Panc1 (cell line): ENCODE results near the gene CNNM4. TPM values are rescaled to one million over a fixed set of nuclear protein-coding genes. Genes with fewer than 3 reads are reported as not detected.
A peak's percentile ranks its signal among the peaks of the same experiment; 100 is the strongest.

Experiments used
- ATAC-seq: fragments of 200-7000 bp; cut with Tn5 transposase; 2 replicates; pipeline ENCODE4 v1.9.1; 2020; ENCODE audit warnings: mild to moderate bottlenecking, moderate library complexity
- BruUV-seq: library from RNA; stranded (reverse); fragments of 400-500 nt; replicated peaks from 2 replicates; lab custom pipeline; 2021; lab: Mats Ljungman, UMichigan
- CTCF ChIA-PET: fragments of 300-600 bp; sonication (Branson Sonifier 250); formaldehyde crosslinking; loops from one replicate; lab custom pipeline; 2022; ENCODE audit warnings: antibody characterized with exemption; lab: Charles Lee
- POLR2A ChIA-PET: fragments of 300-600 bp; sonication (Branson Sonifier 250); formaldehyde crosslinking; loops from one replicate; lab custom pipeline; 2022; ENCODE audit warnings: antibody characterized with exemption; lab: Charles Lee
- DNase-seq: peaks from one replicate; pipeline ENCODE4 v3.0.0-alpha.2; 2010; ENCODE audit warnings: low read depth, low spot score
- H3K27ac ChIP-seq: 2 replicates; pipeline ENCODE4 v1.5.1; 2011; ENCODE audit warnings: mild to moderate bottlenecking, low read length, inconsistent platforms
- H3K27me3 ChIP-seq: fragments of 200-500 bp; sonication (Bioruptor generic); 2 replicates; pipeline ENCODE4 v1.6.0; 2014; ENCODE audit warnings: low read length, inconsistent platforms; ENCODE audit not compliant: control insufficient read depth, insufficient read depth
- H3K36me3 ChIP-seq: fragments of 200-500 bp; sonication (Bioruptor generic); 2 replicates; pipeline ENCODE4 v1.5.1; 2014; ENCODE audit warnings: inconsistent platforms, mild to moderate bottlenecking, low read length, moderate library complexity; ENCODE audit not compliant: control insufficient read depth, insufficient read depth
- H3K4me1 ChIP-seq: 2 replicates; pipeline ENCODE4 v1.5.1; 2011; ENCODE audit warnings: inconsistent platforms, mild to moderate bottlenecking, low read length, moderate library complexity; ENCODE audit not compliant: control insufficient read depth, insufficient read depth
- H3K4me3 ChIP-seq, 2 experiments: 2 replicates each; pipeline ENCODE4 v1.5.1; 2011 to 2012; ENCODE audit warnings: low read depth in 2 of 2, low read length in 2 of 2, mild to moderate bottlenecking in 2 of 2, inconsistent platforms in 1 of 2, moderate library complexity in 1 of 2
- H3K9me3 ChIP-seq: fragments of 200-500 bp; sonication (Bioruptor generic); 2 replicates; pipeline ENCODE4 v1.5.1; 2014; ENCODE audit warnings: low read depth, mild to moderate bottlenecking, inconsistent platforms, low read length, moderate library complexity; ENCODE audit not compliant: control insufficient read depth, insufficient read depth
- CTCF ChIP-seq: fragments of 450-650 bp; IDR thresholded peaks from 2 replicates; pipeline ENCODE4 v1.5.1; 2017; ENCODE audit warnings: mild to moderate bottlenecking
- POLR2AphosphoS5 ChIP-seq: IDR thresholded peaks from 2 replicates; pipeline ENCODE4 v1.6.1; 2012; ENCODE audit warnings: mild to moderate bottlenecking, low read depth, low read length, moderate library complexity
- REST ChIP-seq, 2 experiments: IDR thresholded peaks; 2 replicates each; pipeline ENCODE4 v1.6.1; 2011 to 2012; ENCODE audit warnings: low read depth in 2 of 2, control low read depth in 1 of 2, low read length in 1 of 2, mild to moderate bottlenecking in 1 of 2, moderate library complexity in 1 of 2; ENCODE audit not compliant: insufficient read depth in 1 of 2
- SIN3A ChIP-seq: IDR thresholded peaks from 2 replicates; pipeline ENCODE4 v1.6.1; 2012; ENCODE audit warnings: low read depth, mild to moderate bottlenecking, low read length, moderate library complexity, borderline replicate concordance; ENCODE audit not compliant: insufficient read depth
- TCF7L2 ChIP-seq: IDR thresholded peaks from 2 replicates; pipeline ENCODE4 v1.6.1; 2011; ENCODE audit warnings: mild to moderate bottlenecking, low read depth, low read length, inconsistent platforms
- in situ Hi-C: cut with HindIII; loops from 2 replicates; pipeline ENCODE4 v1.10.0; 2016; ENCODE audit warnings: low sequenced_read_pairs, low pct_unique_long_range_greater_than_20kb
- intact Hi-C: fragments of 100-400 bp; cut with micrococcal nuclease; formaldehyde crosslinking; loops from one replicate; pipeline ENCODE4 v1.10.0; 2022; ENCODE audit not compliant: unreplicated experiment
- total RNA-seq: library from RNA; stranded (reverse); gene quantifications from one replicate; pipeline ENCODE4 v1.2.1, GENCODE V29; 2021; ENCODE audit not compliant: unreplicated experiment

CNNM4 gene
- total RNA-seq, 1 experiment from 2014 or later = 15.7 TPM

- H3K4me3 ChIP-seq = no peak overlapping the region
- ChIA-PET POLR2A (no interaction called here), CTCF (no interaction called here)
- DNase-seq = no peak
- no peaks in the 10 kb centered on the region for H3K9me3 ChIP-seq
- H3K36me3 ChIP-seq = no peaks in the 10 kb centered on the region
- H3K27me3 ChIP-seq = no peaks in the 10 kb centered on the region
- no peak for TF ChIP-seq CTCF
- TF ChIP-seq POLR2AphosphoS5 = no peak
- TF ChIP-seq REST (IDR thresholded peaks at IDR 0.05; ENCODE audit: insufficient read depth in 1 of 2, low read depth in 2 of 2, low read length in 1 of 2) = no peak
- TF ChIP-seq SIN3A = no peak
- no peak for TF ChIP-seq TCF7L2
- no peak for ATAC-seq
- in situ Hi-C loops = no loop called here
- H3K4me1 ChIP-seq = no peaks in the 10 kb centered on the region
- BruUV-seq = no TSS peak
- no peak overlapping the region for H3K27ac ChIP-seq
- intact Hi-C loops = no loop called here
Observed at GRCh38 chr2:96809216-96809882, 48.6 kb downstream of the CNNM4 start.

- BruUV-seq = TSS peak; percentile 71
- intact Hi-C loops = no loop called here
- ChIA-PET POLR2A (no interaction called here), CTCF (no interaction called here)
- H3K4me1 ChIP-seq = no peaks in the 10 kb centered on the region
- ATAC-seq (no peak), DNase-seq (no peak)
- no peak overlapping the region for H3K4me3 ChIP-seq
- H3K27ac ChIP-seq = no peak overlapping the region
- in situ Hi-C loops = no loop called here
- H3K9me3 ChIP-seq = no peaks in the 10 kb centered on the region
- no peaks in the 10 kb centered on the region for H3K27me3 ChIP-seq
- H3K36me3 ChIP-seq = no peaks in the 10 kb centered on the region
- TF ChIP-seq POLR2AphosphoS5 (no peak), SIN3A (no peak), TCF7L2 (no peak), CTCF (no peak), REST (IDR thresholded peaks at IDR 0.05; ENCODE audit: insufficient read depth in 1 of 2, low read depth in 2 of 2, low read length in 1 of 2) (no peak)
Observed at GRCh38 chr2:96809951-96810782, 49.5 kb downstream of the CNNM4 start.
